Endothelial cell of umbilical vein (primary cell): ENCODE data around the gene UQCR10. TPM values are rescaled to one million over a fixed set of nuclear protein-coding genes. Genes with fewer than 3 reads are reported as not detected.

Experiments used
- BruUV-seq: library from RNA; stranded (reverse); fragments of 400-500 nt; replicated peaks from 2 replicates; lab custom pipeline; 2021; lab: Mats Ljungman, UMichigan
- CTCF ChIA-PET: fragments of 300-600, 350-600 bp; sonication (Branson Sonifier 250); formaldehyde crosslinking; loops from one replicate; lab custom pipeline; 2021; ENCODE audit warnings: antibody characterized with exemption, inconsistent platforms; lab: Charles Lee
- POLR2A ChIA-PET: fragments of 300-600, 350-600 bp; sonication (Branson Sonifier 250); formaldehyde crosslinking; loops from one replicate; lab custom pipeline; 2021; ENCODE audit warnings: antibody characterized with exemption, inconsistent platforms; lab: Charles Lee
- DNase-seq: peaks from one replicate; pipeline ENCODE4 v3.0.0-alpha.2; 2011; ENCODE audit warnings: low read depth, low spot score
- FAIRE-seq: peaks from 2 replicates; lab custom pipeline; 2011; peaks lifted over from hg19 to GRCh38; lab: Jason Lieb, UNC
- H2AFZ ChIP-seq: 2 replicates; pipeline ENCODE4 v1.6.0; 2012; ENCODE audit warnings: low read depth, low read length, control low read depth, inconsistent platforms
- H3K27ac ChIP-seq: 2 replicates; pipeline ENCODE4 v1.5.1; 2011; ENCODE audit warnings: low read depth, mild to moderate bottlenecking, control low read depth, low read length, moderate library complexity; ENCODE audit not compliant: insufficient read depth
- H3K27me3 ChIP-seq, 2 experiments: 2 replicates each; pipeline versions ENCODE4 v1.6.0 to v1.6.1; 2011; ENCODE audit warnings: low read length in 2 of 2, mixed read lengths in 1 of 2; ENCODE audit not compliant: control insufficient read depth in 2 of 2, insufficient read depth in 2 of 2
- H3K36me3 ChIP-seq, 2 experiments: 2 replicates in 1 of 2; 3 replicates in 1 of 2; pipeline ENCODE4 v1.5.1; 2011; ENCODE audit warnings: low read length in 2 of 2, mild to moderate bottlenecking in 1 of 2, moderate library complexity in 1 of 2; ENCODE audit not compliant: control insufficient read depth in 2 of 2, insufficient read depth in 2 of 2; ENCODE audit errors: extremely low read depth in 1 of 2
- H3K4me1 ChIP-seq: 3 replicates; pipeline ENCODE4 v1.5.1; 2011; ENCODE audit warnings: mild to moderate bottlenecking, low read length; ENCODE audit not compliant: control insufficient read depth, insufficient read depth; ENCODE audit errors: extremely low read depth
- H3K4me2 ChIP-seq: 2 replicates; pipeline ENCODE4 v1.6.1; 2011; ENCODE audit warnings: low read length, control low read depth, mixed read lengths; ENCODE audit not compliant: insufficient read depth
- H3K4me3 ChIP-seq, 3 experiments: fragments of 200-600 bp in 1 of 3; sonication (generic), shearing (Covaris generic) in 1 of 3; replicated peaks in 1 of 3; 2 replicates each; pipeline ENCODE4 v1.5.1; 2011 to 2016; ENCODE audit warnings: control low read depth in 3 of 3, low read length in 3 of 3, mild to moderate bottlenecking in 2 of 3, inconsistent platforms in 1 of 3, low read depth in 1 of 3, moderate library complexity in 1 of 3; ENCODE audit not compliant: insufficient read depth in 1 of 3
- H3K79me2 ChIP-seq: 2 replicates; pipeline ENCODE4 v1.6.0; 2012; ENCODE audit warnings: low read length, inconsistent platforms; ENCODE audit not compliant: control insufficient read depth, insufficient read depth
- H3K9ac ChIP-seq: replicated peaks from 2 replicates; pipeline ENCODE3; 2011; ENCODE audit warnings: low read length, control low read depth; ENCODE audit not compliant: insufficient read depth; ENCODE audit errors: extremely low read depth
- H3K9me1 ChIP-seq: replicated peaks from 3 replicates; pipeline ENCODE4 v1.6.0; 2011; ENCODE audit warnings: mild to moderate bottlenecking, low read length; ENCODE audit not compliant: control insufficient read depth, insufficient read depth; ENCODE audit errors: extremely low read depth
- H3K9me3 ChIP-seq: replicated peaks from 2 replicates; pipeline ENCODE4 v1.5.1; 2012; ENCODE audit warnings: low read length, inconsistent platforms; ENCODE audit not compliant: control insufficient read depth, insufficient read depth
- H4K20me1 ChIP-seq: replicated peaks from 2 replicates; pipeline ENCODE3; 2011; ENCODE audit warnings: mild to moderate bottlenecking, low read length; ENCODE audit not compliant: control insufficient read depth, insufficient read depth; ENCODE audit errors: extremely low read depth
- CTCF ChIP-seq, 2 donors: IDR thresholded peaks; 1 replicate in 1 of 2; 2 replicates in 1 of 2; pipeline ENCODE4 v1.5.1; 2011; ENCODE audit warnings: low read length in 2 of 2, mild to moderate bottlenecking in 2 of 2, moderate library complexity in 2 of 2, control low read depth in 1 of 2, inconsistent platforms in 1 of 2, low read depth in 1 of 2; ENCODE audit not compliant: insufficient read depth in 1 of 2; ENCODE audit errors: extremely low read depth in 1 of 2
- EZH2 ChIP-seq: IDR thresholded peaks from 2 replicates; pipeline ENCODE4 v1.6.1; 2012; ENCODE audit warnings: borderline replicate concordance, low read depth, mild to moderate bottlenecking, moderate library complexity, low read length, inconsistent platforms; ENCODE audit not compliant: severe bottlenecking
- FOS ChIP-seq: IDR thresholded peaks from 2 replicates; pipeline ENCODE4 v1.6.1; 2011; ENCODE audit warnings: mild to moderate bottlenecking, low read length, moderate library complexity, borderline replicate concordance; ENCODE audit not compliant: insufficient read depth
- GATA2 ChIP-seq: IDR thresholded peaks from 2 replicates; pipeline ENCODE4 v1.7.0; 2011; ENCODE audit warnings: low read depth, mild to moderate bottlenecking, moderate library complexity, mixed read lengths, low read length; ENCODE audit not compliant: insufficient read length, insufficient read depth
- JUN ChIP-seq: IDR thresholded peaks from 2 replicates; pipeline ENCODE4 v1.6.1; 2011; ENCODE audit warnings: borderline replicate concordance, low read depth; ENCODE audit not compliant: insufficient read length, insufficient read depth
- MAX ChIP-seq: IDR thresholded peaks from 2 replicates; pipeline ENCODE4 v1.6.1; 2011; ENCODE audit not compliant: insufficient read depth, insufficient read length
- MYC ChIP-seq: IDR thresholded peaks from one replicate; pipeline ENCODE4 v1.6.1; 2011; ENCODE audit warnings: mild to moderate bottlenecking, low read depth, low read length
- POLR2A ChIP-seq: IDR thresholded peaks from 2 replicates; pipeline ENCODE4 v1.6.1; 2012; ENCODE audit warnings: low read depth, mild to moderate bottlenecking, control low read depth, low read length
- POLR2AphosphoS5 ChIP-seq: IDR thresholded peaks from 2 replicates; pipeline ENCODE4 v1.6.1; 2012; ENCODE audit warnings: low read depth, mild to moderate bottlenecking, control low read depth, low read length, moderate library complexity; ENCODE audit not compliant: insufficient read depth
- dilution Hi-C: fragments of 300-500 bp; cut with MboI; formaldehyde crosslinking; loops from one replicate; pipeline ENCODE4 v1.15.0; 2019; ENCODE audit warnings: low sequenced_read_pairs; ENCODE audit not compliant: extremely low pct_ligation_motif_present
- intact Hi-C: fragments of 100-400 bp; cut with micrococcal nuclease; formaldehyde crosslinking; loops from one replicate; pipeline ENCODE4 v1.10.0; 2022
- polyA plus RNA-seq, 4 experiments: library from polyadenylated mRNA; depleted of rRNA in 3 of 4; stranded (reverse) in 3 of 4; unstranded in 1 of 4; fragments of >200 nt; gene quantifications; 2 replicates each; pipeline versions ENCODE4 v1.2.1 to v1.2.3, GENCODE V29; 2011 to 2012; ENCODE audit warnings: missing spikeins in 1 of 4
- total RNA-seq: library from RNA; stranded (reverse); gene quantifications from 2 replicates; pipeline ENCODE4 v1.2.3, GENCODE V29; 2021

UQCR10 gene
- total and polyA plus RNA-seq, 2 donors (not counting 3 experiments of a cell fraction or from before 2014, with no cell fraction given), result 96.6 to 196 TPM

GRCh38 chr22:29726106-29726505 lies 41.1 kb upstream of the UQCR10 start:
- no peak overlapping the region for H3K9ac ChIP-seq
- H3K36me3 ChIP-seq, result peaks cover 0 to 2% of the 10 kb centered on the region in 2 experiments
- intact Hi-C loops (loop anchor here (5.0 kb wide), 1 partner anchor 281 kb away; no protein-coding TSS in a partner anchor), dilution Hi-C loops (no loop called here)
- no peaks in the 10 kb centered on the region for H3K4me1 ChIP-seq
- no peak overlapping the region for H2AFZ ChIP-seq
- H3K9me3 ChIP-seq, result no peaks in the 10 kb centered on the region
- no peak for FAIRE-seq
- TF ChIP-seq POLR2A (no peak), CTCF (IDR thresholded peaks at IDR 0.05; ENCODE audit: extremely low read depth in 1 of 2, insufficient read depth in 1 of 2, low read depth in 1 of 2, low read length in 2 of 2) (no peak), EZH2 (no peak), MAX (no peak), MYC (no peak), JUN (no peak), FOS (no peak), GATA2 (no peak), POLR2AphosphoS5 (no peak)
- no peaks in the 10 kb centered on the region for H3K79me2 ChIP-seq
- H3K4me2 ChIP-seq, result no peak overlapping the region
- POLR2A ChIA-PET, result no interaction called here
- no peaks in the 10 kb centered on the region for H4K20me1 ChIP-seq
- H3K4me3 ChIP-seq, result no peak overlapping the region
- no TSS peak for BruUV-seq
- CTCF ChIA-PET, result interaction anchor here (0.9 to 1.3 kb wide), 2 partner anchors 10 to 279 kb away, joined by 3 to 9 read pairs; no protein-coding TSS in a partner anchor
- peaks cover 5% of the 10 kb centered on the region in 2 experiments for H3K27me3 ChIP-seq
- H3K9me1 ChIP-seq, result no peaks in the 10 kb centered on the region
- H3K27ac ChIP-seq, result no peak overlapping the region
- no peak for DNase-seq
